GM12878 (cell line): ENCODE results near the gene TMEM239. TPM values are rescaled to one million over a fixed set of nuclear protein-coding genes. Genes with fewer than 3 reads are reported as not detected.

Source experiments
- ATAC-seq: fragments of 200-7000 bp; cut with Tn5 transposase; 3 replicates; pipeline ENCODE4 v1.9.1; 2020; ENCODE audit warnings: mild to moderate bottlenecking, moderate library complexity
- BruUV-seq: library from RNA; stranded (reverse); fragments of 400-500 nt; replicated peaks from 2 replicates; lab custom pipeline; 2021; lab: Mats Ljungman, UMichigan
- CTCF ChIA-PET: fragments of 300-600 bp; sonication (Branson Sonifier 250); formaldehyde crosslinking; extraction: SDS; loops from one replicate; lab custom pipeline; 2021; ENCODE audit warnings: inconsistent platforms; lab: Yijun Ruan, JAX
- POLR2A ChIA-PET: fragments of 350-600 bp; formaldehyde crosslinking; extraction: SDS; loops from one replicate; lab custom pipeline; 2021; ENCODE audit warnings: inconsistent platforms; lab: Charles Lee
- RAD21 ChIA-PET: fragments of 300-600 bp; sonication (Branson Sonifier 250); formaldehyde crosslinking; loops from one replicate; lab custom pipeline; 2023; ENCODE audit warnings: antibody characterized with exemption; ENCODE audit not compliant: unreplicated experiment; lab: Charles Lee
- SMC1A ChIA-PET: fragments of 300-600 bp; sonication (Branson Sonifier 250); formaldehyde crosslinking; loops from one replicate; lab custom pipeline; 2023; ENCODE audit not compliant: unreplicated experiment, uncharacterized antibody; lab: Charles Lee
- DNase-seq: peaks from one replicate; pipeline ENCODE4 v3.0.0-alpha.2; 2011; ENCODE audit warnings: low read depth, low spot score
- FAIRE-seq: peaks from 3 replicates; lab custom pipeline; 2011; peaks lifted over from hg19 to GRCh38; lab: Jason Lieb, UNC
- H2AFZ ChIP-seq: 2 replicates; pipeline ENCODE4 v1.6.0; 2011; ENCODE audit warnings: low read depth, low read length, control low read depth; ENCODE audit not compliant: control insufficient read depth
- H3K27ac ChIP-seq: 2 replicates; pipeline ENCODE4 v1.5.1; 2011; ENCODE audit warnings: control low read depth; ENCODE audit not compliant: control insufficient read depth, insufficient read depth
- H3K27me3 ChIP-seq, 2 experiments: replicated peaks in 1 of 2; 2 replicates each; pipeline versions ENCODE4 v1.6.0 to v1.6.1; 2011; ENCODE audit warnings: low read length in 1 of 2; ENCODE audit not compliant: control insufficient read depth in 2 of 2, insufficient read depth in 2 of 2
- H3K36me3 ChIP-seq, 2 experiments: 2 replicates each; pipeline ENCODE4 v1.5.1; 2011; ENCODE audit warnings: low read length in 1 of 2; ENCODE audit not compliant: control insufficient read depth in 2 of 2, insufficient read depth in 2 of 2
- H3K4me1 ChIP-seq: 2 replicates; pipeline ENCODE4 v1.6.1; 2011; ENCODE audit warnings: mild to moderate bottlenecking, low read length, moderate library complexity, mixed read lengths; ENCODE audit not compliant: control insufficient read depth, insufficient read depth
- H3K4me2 ChIP-seq: 2 replicates; pipeline ENCODE4 v1.6.0; 2011; ENCODE audit warnings: control low read depth; ENCODE audit not compliant: control insufficient read depth, insufficient read depth
- H3K4me3 ChIP-seq: fragments of 200-600 bp; sonication (generic); 2 replicates; pipeline ENCODE4 v1.5.1; 2016
- H3K79me2 ChIP-seq: 2 replicates; pipeline ENCODE4 v1.6.0; 2011; ENCODE audit warnings: low read length; ENCODE audit not compliant: control insufficient read depth, insufficient read depth
- H3K9ac ChIP-seq: 2 replicates; pipeline ENCODE4 v1.8.0; 2011; ENCODE audit warnings: low read length, control low read depth, mixed read lengths; ENCODE audit not compliant: control insufficient read depth, insufficient read depth
- H3K9me3 ChIP-seq: replicated peaks from 3 replicates; pipeline ENCODE4 v1.5.1; 2011; ENCODE audit warnings: mild to moderate bottlenecking, low read length; ENCODE audit not compliant: control insufficient read depth, insufficient read depth
- H4K20me1 ChIP-seq: 2 replicates; pipeline ENCODE4 v1.6.0; 2011; ENCODE audit not compliant: control insufficient read depth, insufficient read depth
- GABPA ChIP-seq: IDR thresholded peaks from 2 replicates; pipeline ENCODE4 v1.6.1; 2014; ENCODE audit warnings: antibody characterized with exemption, low read depth, mild to moderate bottlenecking, inconsistent platforms
- NFYB ChIP-seq: IDR thresholded peaks from 2 replicates; pipeline ENCODE4 v1.6.1; 2011; ENCODE audit warnings: low read depth, mild to moderate bottlenecking, low read length, improper control_type of control experiment, moderate library complexity; ENCODE audit not compliant: insufficient read depth
- NKRF ChIP-seq: fragments of 450-650 bp; conservative IDR thresholded peaks from 2 replicates; pipeline ENCODE4 v1.6.1; 2017; ENCODE audit warnings: mild to moderate bottlenecking, moderate library complexity
- NRF1 ChIP-seq: conservative IDR thresholded peaks from 2 replicates; pipeline ENCODE4 v1.6.1; 2011; ENCODE audit warnings: mild to moderate bottlenecking, low read depth, low read length, improper control_type of control experiment
- RAD51 ChIP-seq: fragments of 450-650 bp; IDR thresholded peaks from 2 replicates; pipeline ENCODE4 v1.6.1; 2016; ENCODE audit warnings: moderate library complexity, mild to moderate bottlenecking, inconsistent platforms
- SMAD1 ChIP-seq: fragments of 450-650 bp; IDR thresholded peaks from 2 replicates; pipeline ENCODE4 v1.6.1; 2018; ENCODE audit warnings: mild to moderate bottlenecking, low read depth; ENCODE audit not compliant: partially characterized antibody
- SP1 ChIP-seq: IDR thresholded peaks from one replicate; pipeline ENCODE4 v1.6.1; 2011; ENCODE audit warnings: low read depth, low read length
- SREBF1 ChIP-seq: IDR thresholded peaks from 2 replicates; pipeline ENCODE4 v1.6.1; 2012; ENCODE audit warnings: mild to moderate bottlenecking, low read length
- SREBF2 ChIP-seq: IDR thresholded peaks from 2 replicates; pipeline ENCODE4 v1.6.1; 2012; ENCODE audit warnings: mild to moderate bottlenecking, low read length
- SRF ChIP-seq, 2 experiments: IDR thresholded peaks; 2 replicates each; pipeline ENCODE4 v1.6.1; 2011; ENCODE audit warnings: low read depth in 2 of 2, low read length in 2 of 2, mild to moderate bottlenecking in 1 of 2, moderate library complexity in 1 of 2
- STAT3 ChIP-seq: IDR thresholded peaks from 2 replicates; pipeline ENCODE4 v1.6.1; 2011; ENCODE audit warnings: low read depth, low read length, improper control_type of control experiment
- TARDBP ChIP-seq: IDR thresholded peaks from 2 replicates; pipeline ENCODE4 v1.6.1; 2016; ENCODE audit warnings: borderline replicate concordance
- TCF12 ChIP-seq: IDR thresholded peaks from 2 replicates; pipeline ENCODE4 v1.6.1; 2011; ENCODE audit warnings: low read depth, mild to moderate bottlenecking, low read length
- TCF3 ChIP-seq: IDR thresholded peaks from 2 replicates; pipeline ENCODE4 v1.6.1; 2012; ENCODE audit warnings: low read depth, mild to moderate bottlenecking, low read length, borderline replicate concordance; ENCODE audit not compliant: insufficient read depth
- ZBTB11 ChIP-seq: fragments of 450-650 bp; formaldehyde crosslinking; IDR thresholded peaks from 2 replicates; pipeline ENCODE4 v1.5.0; 2022; ENCODE audit warnings: mild to moderate bottlenecking, missing genetic modification characterization
- WGBS: methylation state at CpG from one replicate; pipeline ENCODE4 v1.1.6; 2016; ENCODE audit warnings: low lambda C conversion rate; ENCODE audit not compliant: insufficient replicate concordance, insufficient coverage; ENCODE audit errors: missing lambda C conversion rate; 5-methylcytosine and 5-hydroxymethylcytosine counted together
- in situ Hi-C: fragments of 300-500 bp; cut with MboI; formaldehyde crosslinking; loops from 9 replicates; pipeline ENCODE4 v1.14.3; 2018; ENCODE audit warnings: mixed read lengths
- intact Hi-C: fragments of 100-400 bp; cut with micrococcal nuclease; formaldehyde crosslinking; loops from one replicate; pipeline ENCODE4 v1.14.2; 2022; ENCODE audit not compliant: unreplicated experiment
- polyA plus RNA-seq, 11 experiments: library from polyadenylated mRNA; depleted of rRNA in 4 of 11; unstranded in 6 of 11; stranded (reverse) in 5 of 11; fragments of >200 nt; fragmentation: Nextera tagmentation in 4 of 11; fragmentation: Illumina TruSeq in 1 of 11; extraction: Ambion mirVana in 4 of 11; extraction: Trizol in 1 of 11; gene quantifications; 1 replicate in 1 of 11; 2 replicates in 10 of 11; pipeline versions ENCODE4 v1.2.1 to v1.2.3, GENCODE V29; 2011 to 2016; ENCODE audit warnings: inconsistent platforms in 2 of 11, missing spikeins in 2 of 11, low read depth in 1 of 11
- total RNA-seq, 4 experiments: library from RNA; depleted of rRNA in 3 of 4; stranded (reverse); fragments of >200 nt in 3 of 4; fragmentation: Illumina TruSeq in 1 of 4; extraction: Trizol in 1 of 4; gene quantifications; 2 replicates each; pipeline versions ENCODE4 v1.2.1 to v1.2.3, GENCODE V29; 2013 to 2021
- TF ChIP-seq, protein P1 (sequence below): IDR thresholded peaks from 2 replicates; pipeline ENCODE4 v1.6.1; 2012; ENCODE audit warnings: low read depth, low read length, improper control_type of control experiment
- TF ChIP-seq, protein P2 (sequence below): IDR thresholded peaks from 2 replicates; pipeline ENCODE4 v1.6.1; 2011; ENCODE audit warnings: low read depth, low read length, improper control_type of control experiment, borderline replicate concordance

The TMEM239 gene
- total and polyA plus RNA-seq, 10 of the 15 experiments (the other 5 are each of a cell fraction or from before 2014, with no cell fraction given): not detected

- Histone ChIP-seq H2AFZ (peak within 1 kb of the TSS; percentile 98), H3K36me3 (no peaks in the 10 kb centered on the region), H3K27me3 (no peaks in the 10 kb centered on the region), H3K4me3 (peak within 1 kb of the TSS; percentile 99), H3K4me1 (peaks cover 14% of the 10 kb centered on the region), H3K9me3 (no peaks in the 10 kb centered on the region), H3K79me2 (peaks cover 6% of the 10 kb centered on the region; the same call in 1 of the 2 replicates), H3K27ac (peak within 1 kb of the TSS; percentile 91), H3K4me2 (peak within 1 kb of the TSS; percentile 92), H3K9ac (peak within 1 kb of the TSS; percentile 82), H4K20me1 (no peaks in the 10 kb centered on the region)
- ChIA-PET CTCF (interaction anchor here (0.7 kb wide), 1 partner anchor 272 kb away, joined by 3 read pairs; no protein-coding TSS in a partner anchor), RAD21 (interaction anchor here (0.7 kb wide), 1 partner anchor 61 kb away, joined by 3 read pairs; no protein-coding TSS in a partner anchor), SMC1A (no interaction called here), POLR2A (interaction anchor here (0.6 to 1.3 kb wide), 3 partner anchors 30 to 189 kb away, joined by 3 to 4 read pairs (median 4); no protein-coding TSS in a partner anchor)
- no TSS peak for BruUV-seq
- intact Hi-C loops (loop anchor here (5.0 kb wide), 1 partner anchor 72 kb away; no protein-coding TSS in a partner anchor), in situ Hi-C loops (no loop called here)
- ATAC-seq: peak; percentile 97
- no peak for FAIRE-seq
- WGBS: 19% methylated on average over 75 of the region's 98 CpGs
- DNase-seq: peak; percentile 43
- peak; percentile 81 for TF ChIP-seq TCF3
- TF ChIP-seq, protein P1, sequence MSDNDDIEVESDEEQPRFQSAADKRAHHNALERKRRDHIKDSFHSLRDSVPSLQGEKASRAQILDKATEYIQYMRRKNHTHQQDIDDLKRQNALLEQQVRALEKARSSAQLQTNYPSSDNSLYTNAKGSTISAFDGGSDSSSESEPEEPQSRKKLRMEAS: peak; percentile 89
- peak; percentile 84 for TF ChIP-seq RAD51
- 0 out of 2 replicates have a peak, but pooled peaks have one; percentile 25 for TF ChIP-seq NRF1
- peak; percentile 80 for TF ChIP-seq TCF12
- no peak for TF ChIP-seq STAT3
- no peak for TF ChIP-seq SREBF1
- TF ChIP-seq SRF (IDR thresholded peaks at IDR 0.05; ENCODE audit: low read depth in 2 of 2, low read length in 2 of 2): no peak
- peak; percentile 12 for TF ChIP-seq SP1
- peak; percentile 92 for TF ChIP-seq GABPA
- TF ChIP-seq NKRF: peak; percentile 37; the same call in 1 of the 2 replicates
- TF ChIP-seq, protein P2, sequence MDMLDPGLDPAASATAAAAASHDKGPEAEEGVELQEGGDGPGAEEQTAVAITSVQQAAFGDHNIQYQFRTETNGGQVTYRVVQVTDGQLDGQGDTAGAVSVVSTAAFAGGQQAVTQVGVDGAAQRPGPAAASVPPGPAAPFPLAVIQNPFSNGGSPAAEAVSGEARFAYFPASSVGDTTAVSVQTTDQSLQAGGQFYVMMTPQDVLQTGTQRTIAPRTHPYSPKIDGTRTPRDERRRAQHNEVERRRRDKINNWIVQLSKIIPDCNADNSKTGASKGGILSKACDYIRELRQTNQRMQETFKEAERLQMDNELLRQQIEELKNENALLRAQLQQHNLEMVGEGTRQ: peak; percentile 95
- no peak for TF ChIP-seq SMAD1
- TF ChIP-seq TARDBP: 0 out of 2 replicates have a peak, but pooled peaks have one; percentile 61
- peak; percentile 83 for TF ChIP-seq ZBTB11 (CRISPR knock-in tag)
- no peak for TF ChIP-seq SREBF2
- no peak for TF ChIP-seq NFYB
Observed at GRCh38 chr20:2840138-2840966, 24.2 kb downstream of the TMEM239 start, which contains the start of the genes PCED1A and VPS16. Gene PCED1A, minus strand, starts transcription at chr20:2840655. Its CDS starts 743 bp downstream, at chr20:2839912. Gene VPS16, plus strand, starts transcription at chr20:2840745. Its CDS starts 30 bp downstream, at chr20:2840775.
